Ishikawa (cell line): ENCODE measurements around the gene MYCBP2.

Source experiments
- CEBPB ChIP-seq: IDR thresholded peaks from 2 replicates; pipeline ENCODE4 v1.6.1; 2012
- CREB1 ChIP-seq: IDR thresholded peaks from 2 replicates; pipeline ENCODE4 v1.6.1; 2012; ENCODE audit warnings: low read depth
- EGR1 ChIP-seq: IDR thresholded peaks from 2 replicates; pipeline ENCODE4 v1.6.1; 2012
- EP300 ChIP-seq: IDR thresholded peaks from 2 replicates; pipeline ENCODE4 v1.6.1; 2012; ENCODE audit warnings: borderline replicate concordance
- FOXM1 ChIP-seq: IDR thresholded peaks from 2 replicates; pipeline ENCODE4 v1.6.1; 2012; ENCODE audit warnings: low read depth, borderline replicate concordance
- MAX ChIP-seq: IDR thresholded peaks from 2 replicates; pipeline ENCODE4 v1.6.1; 2012
- NFIC ChIP-seq: IDR thresholded peaks from 2 replicates; pipeline ENCODE4 v1.6.1; 2012
- RAD21 ChIP-seq: IDR thresholded peaks from 2 replicates; pipeline ENCODE4 v1.6.1; 2012; ENCODE audit warnings: low read depth
- TAF1 ChIP-seq: IDR thresholded peaks from 2 replicates; pipeline ENCODE4 v1.6.1; 2012; ENCODE audit warnings: low read depth, mild to moderate bottlenecking
- TCF12 ChIP-seq: IDR thresholded peaks from 2 replicates; pipeline ENCODE4 v1.6.1; 2012; ENCODE audit warnings: low read depth
- TEAD4 ChIP-seq: IDR thresholded peaks from 2 replicates; pipeline ENCODE4 v1.6.1; 2012
- USF1 ChIP-seq: IDR thresholded peaks from 2 replicates; pipeline ENCODE4 v1.6.1; 2012
- YY1 ChIP-seq: IDR thresholded peaks from 2 replicates; pipeline ENCODE4 v1.6.1; 2012; ENCODE audit warnings: low read depth
- TF ChIP-seq, protein P1 (sequence below): IDR thresholded peaks from 2 replicates; pipeline ENCODE4 v1.6.1; 2012; ENCODE audit warnings: low read depth, mild to moderate bottlenecking

GRCh38 chr13:77298426-77298825 is 28.5 kb downstream of the MYCBP2 start:
- TF ChIP-seq TAF1 (no peak), EGR1 (no peak), YY1 (no peak), MAX (no peak), CREB1 (no peak), RAD21 (no peak), EP300 (no peak), TCF12 (no peak), FOXM1 (no peak), CEBPB (no peak), USF1 (no peak), TEAD4 (no peak), NFIC (no peak)
- TF ChIP-seq, protein P1, sequence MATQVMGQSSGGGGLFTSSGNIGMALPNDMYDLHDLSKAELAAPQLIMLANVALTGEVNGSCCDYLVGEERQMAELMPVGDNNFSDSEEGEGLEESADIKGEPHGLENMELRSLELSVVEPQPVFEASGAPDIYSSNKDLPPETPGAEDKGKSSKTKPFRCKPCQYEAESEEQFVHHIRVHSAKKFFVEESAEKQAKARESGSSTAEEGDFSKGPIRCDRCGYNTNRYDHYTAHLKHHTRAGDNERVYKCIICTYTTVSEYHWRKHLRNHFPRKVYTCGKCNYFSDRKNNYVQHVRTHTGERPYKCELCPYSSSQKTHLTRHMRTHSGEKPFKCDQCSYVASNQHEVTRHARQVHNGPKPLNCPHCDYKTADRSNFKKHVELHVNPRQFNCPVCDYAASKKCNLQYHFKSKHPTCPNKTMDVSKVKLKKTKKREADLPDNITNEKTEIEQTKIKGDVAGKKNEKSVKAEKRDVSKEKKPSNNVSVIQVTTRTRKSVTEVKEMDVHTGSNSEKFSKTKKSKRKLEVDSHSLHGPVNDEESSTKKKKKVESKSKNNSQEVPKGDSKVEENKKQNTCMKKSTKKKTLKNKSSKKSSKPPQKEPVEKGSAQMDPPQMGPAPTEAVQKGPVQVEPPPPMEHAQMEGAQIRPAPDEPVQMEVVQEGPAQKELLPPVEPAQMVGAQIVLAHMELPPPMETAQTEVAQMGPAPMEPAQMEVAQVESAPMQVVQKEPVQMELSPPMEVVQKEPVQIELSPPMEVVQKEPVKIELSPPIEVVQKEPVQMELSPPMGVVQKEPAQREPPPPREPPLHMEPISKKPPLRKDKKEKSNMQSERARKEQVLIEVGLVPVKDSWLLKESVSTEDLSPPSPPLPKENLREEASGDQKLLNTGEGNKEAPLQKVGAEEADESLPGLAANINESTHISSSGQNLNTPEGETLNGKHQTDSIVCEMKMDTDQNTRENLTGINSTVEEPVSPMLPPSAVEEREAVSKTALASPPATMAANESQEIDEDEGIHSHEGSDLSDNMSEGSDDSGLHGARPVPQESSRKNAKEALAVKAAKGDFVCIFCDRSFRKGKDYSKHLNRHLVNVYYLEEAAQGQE, result no peak
